ENCODE measurements around the gene EIF4G1. TPM values are rescaled to one million over a fixed set of nuclear protein-coding genes. Genes with fewer than 3 reads are reported as not detected.

Gene EIF4G1
- total and polyA plus RNA-seq, 2 experiments from 2014 or later, result 166 to 275 TPM

DNA sequence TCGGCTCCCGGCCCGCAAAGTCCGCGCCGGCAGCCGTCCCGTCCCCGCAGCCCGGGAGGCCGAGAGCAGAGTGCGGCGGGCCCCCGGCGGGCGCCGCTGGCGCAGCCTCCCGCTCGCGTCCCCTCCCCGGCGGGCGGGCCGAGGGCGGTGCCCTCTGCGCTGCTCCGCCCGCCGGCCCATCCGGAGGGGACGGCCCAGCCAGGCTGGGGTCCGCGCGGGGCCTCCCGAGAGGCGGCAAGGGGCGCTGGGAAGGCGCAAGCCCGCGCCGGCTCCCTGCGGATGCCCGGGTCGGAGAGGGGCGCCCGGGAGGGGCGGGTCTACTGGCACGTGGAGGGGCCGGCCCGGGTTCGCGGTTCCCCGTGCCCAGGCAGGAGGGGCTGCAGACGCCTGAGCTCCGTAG is 47.1 kb downstream of the EIF4G1 start, which contains the start of the genes CLCN2 and POLR2H:
Gene CLCN2 (minus strand): TSS at position 74 of the 400 bp plus-strand sequence. CDS start 126 bp downstream, outside the sequence.
Gene POLR2H (plus strand): TSS at position 179 of the 400 bp plus-strand sequence. CDS start 1,783 bp downstream, outside the sequence.
- H3K4me1 ChIP-seq (ENCODE audit: low read depth), result peaks cover 14% of the 10 kb centered on the region
- H3K9me3 ChIP-seq (ENCODE audit: low read depth), result no peaks in the 10 kb centered on the region
- peak; percentile 69 to 92 for DNase-seq (ENCODE audit: low read depth in 1 of 2, low spot score in 1 of 2)
- peak within 1 kb of the TSS; percentile 69 for H3K4me3 ChIP-seq
- peaks cover 10% of the 10 kb centered on the region for H3K36me3 ChIP-seq
- TF ChIP-seq, protein P1, sequence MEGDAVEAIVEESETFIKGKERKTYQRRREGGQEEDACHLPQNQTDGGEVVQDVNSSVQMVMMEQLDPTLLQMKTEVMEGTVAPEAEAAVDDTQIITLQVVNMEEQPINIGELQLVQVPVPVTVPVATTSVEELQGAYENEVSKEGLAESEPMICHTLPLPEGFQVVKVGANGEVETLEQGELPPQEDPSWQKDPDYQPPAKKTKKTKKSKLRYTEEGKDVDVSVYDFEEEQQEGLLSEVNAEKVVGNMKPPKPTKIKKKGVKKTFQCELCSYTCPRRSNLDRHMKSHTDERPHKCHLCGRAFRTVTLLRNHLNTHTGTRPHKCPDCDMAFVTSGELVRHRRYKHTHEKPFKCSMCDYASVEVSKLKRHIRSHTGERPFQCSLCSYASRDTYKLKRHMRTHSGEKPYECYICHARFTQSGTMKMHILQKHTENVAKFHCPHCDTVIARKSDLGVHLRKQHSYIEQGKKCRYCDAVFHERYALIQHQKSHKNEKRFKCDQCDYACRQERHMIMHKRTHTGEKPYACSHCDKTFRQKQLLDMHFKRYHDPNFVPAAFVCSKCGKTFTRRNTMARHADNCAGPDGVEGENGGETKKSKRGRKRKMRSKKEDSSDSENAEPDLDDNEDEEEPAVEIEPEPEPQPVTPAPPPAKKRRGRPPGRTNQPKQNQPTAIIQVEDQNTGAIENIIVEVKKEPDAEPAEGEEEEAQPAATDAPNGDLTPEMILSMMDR (IDR thresholded peaks at IDR 0.05; ENCODE audit: low read depth, low read length), result no peak
- H3K27me3 ChIP-seq, result no peaks in the 10 kb centered on the region
- peak within 1 kb of the TSS; percentile 100 for H3K27ac ChIP-seq

DNA sequence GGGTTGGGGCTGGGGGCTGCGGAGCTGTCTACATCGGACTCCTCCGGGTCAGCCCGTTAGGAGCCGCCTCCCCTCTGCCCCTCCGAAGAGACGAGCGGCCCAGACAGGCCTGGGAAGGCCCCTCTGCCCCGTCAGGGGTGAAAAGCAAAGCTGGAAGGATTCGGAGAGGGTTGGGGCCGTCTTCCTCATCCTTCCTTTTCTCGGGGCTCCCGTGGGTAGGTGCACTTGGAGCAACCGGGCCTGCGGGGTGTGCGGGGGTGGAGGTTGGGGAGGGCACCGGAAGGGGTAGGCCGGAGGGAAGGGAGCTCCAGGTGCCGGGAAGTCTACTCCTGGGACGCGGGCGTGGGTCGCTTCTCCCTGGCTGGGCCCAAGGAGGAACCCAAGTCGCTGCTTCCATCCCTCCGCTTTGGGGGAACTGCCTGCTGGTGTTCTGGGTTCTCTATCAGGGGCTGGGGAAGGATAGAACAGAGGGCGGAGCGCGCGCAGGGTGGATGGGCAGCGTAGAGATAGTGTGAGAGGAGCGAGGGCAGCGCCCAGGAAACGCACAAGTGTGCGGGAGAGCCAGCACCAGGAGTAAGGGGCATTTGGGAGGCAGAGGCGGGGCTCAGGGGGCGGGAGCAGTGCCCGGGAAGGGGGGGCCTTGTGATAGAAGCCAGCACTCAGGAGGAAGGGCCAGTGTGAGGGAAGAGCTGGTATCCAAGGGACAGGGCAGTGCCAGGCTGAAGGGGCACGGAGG is 47.7 kb downstream of the EIF4G1 start:
- Histone ChIP-seq H3K9me3 (ENCODE audit: low read depth) (no peaks in the 10 kb centered on the region), H3K27me3 (no peaks in the 10 kb centered on the region), H3K36me3 (peaks cover 11% of the 10 kb centered on the region), H3K27ac (peak overlapping the region; percentile 100), H3K4me1 (ENCODE audit: low read depth) (peaks cover 14% of the 10 kb centered on the region), H3K4me3 (peak overlapping the region; percentile 69)
- peak; percentile 62 to 69 for DNase-seq (ENCODE audit: low read depth in 1 of 2, low spot score in 1 of 2)
- TF ChIP-seq, protein P1 (IDR thresholded peaks at IDR 0.05; ENCODE audit: low read depth, low read length), result no peak

DNA sequence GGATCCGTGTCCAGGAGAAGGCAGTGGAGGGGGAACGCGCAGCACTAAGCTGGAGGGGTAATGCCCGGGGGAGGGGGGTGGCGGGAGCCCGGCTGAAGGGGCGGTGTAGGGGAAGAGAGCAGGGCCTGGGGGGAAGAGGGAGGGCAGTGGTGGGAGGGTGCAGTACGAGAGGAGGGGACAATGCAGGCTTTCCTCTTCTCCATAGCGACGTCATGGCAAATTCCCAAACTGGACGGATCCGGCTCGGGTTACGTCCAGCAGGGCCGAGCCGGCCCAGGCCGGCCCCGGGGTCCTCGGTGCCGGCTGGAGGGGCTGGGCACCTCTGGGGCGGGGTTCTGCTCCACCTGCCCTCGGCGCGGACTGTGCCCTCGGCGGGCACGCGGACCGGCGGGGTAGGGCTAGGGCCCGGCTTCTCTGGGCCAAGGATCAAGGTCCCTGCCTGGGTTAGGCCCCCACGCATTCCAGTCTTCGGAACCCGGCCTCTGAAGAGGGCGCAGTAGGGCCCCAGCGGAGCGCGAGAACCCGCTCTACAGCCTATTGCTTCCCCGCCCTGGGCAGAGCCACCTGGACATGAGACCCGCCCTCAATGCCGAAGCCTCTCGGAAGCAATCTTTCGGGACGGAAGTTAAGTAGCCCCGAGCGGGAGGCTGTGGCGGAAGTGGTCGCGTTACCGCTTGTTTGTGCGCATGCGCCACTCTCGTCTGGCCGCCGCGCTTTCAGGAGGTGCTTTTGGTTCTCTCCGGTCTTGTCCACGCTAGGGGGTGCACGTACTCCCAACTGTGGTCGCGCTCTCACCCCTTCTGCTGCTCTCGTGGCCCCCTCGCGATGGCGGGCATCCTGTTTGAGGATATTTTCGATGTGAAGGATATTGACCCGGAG is 48.5 kb downstream of the EIF4G1 start:
- TF ChIP-seq, protein P1 (IDR thresholded peaks at IDR 0.05; ENCODE audit: low read depth, low read length), result peak; percentile 64
- Histone ChIP-seq H3K4me1 (ENCODE audit: low read depth) (peaks cover 14% of the 10 kb centered on the region), H3K27me3 (no peaks in the 10 kb centered on the region), H3K9me3 (ENCODE audit: low read depth) (no peaks in the 10 kb centered on the region), H3K36me3 (peaks cover 7% of the 10 kb centered on the region), H3K4me3 (peak overlapping the region; percentile 69), H3K27ac (peak overlapping the region; percentile 100)
- peak; percentile 98 to 99 for DNase-seq (ENCODE audit: low read depth in 1 of 2, low spot score in 1 of 2)

DNA sequence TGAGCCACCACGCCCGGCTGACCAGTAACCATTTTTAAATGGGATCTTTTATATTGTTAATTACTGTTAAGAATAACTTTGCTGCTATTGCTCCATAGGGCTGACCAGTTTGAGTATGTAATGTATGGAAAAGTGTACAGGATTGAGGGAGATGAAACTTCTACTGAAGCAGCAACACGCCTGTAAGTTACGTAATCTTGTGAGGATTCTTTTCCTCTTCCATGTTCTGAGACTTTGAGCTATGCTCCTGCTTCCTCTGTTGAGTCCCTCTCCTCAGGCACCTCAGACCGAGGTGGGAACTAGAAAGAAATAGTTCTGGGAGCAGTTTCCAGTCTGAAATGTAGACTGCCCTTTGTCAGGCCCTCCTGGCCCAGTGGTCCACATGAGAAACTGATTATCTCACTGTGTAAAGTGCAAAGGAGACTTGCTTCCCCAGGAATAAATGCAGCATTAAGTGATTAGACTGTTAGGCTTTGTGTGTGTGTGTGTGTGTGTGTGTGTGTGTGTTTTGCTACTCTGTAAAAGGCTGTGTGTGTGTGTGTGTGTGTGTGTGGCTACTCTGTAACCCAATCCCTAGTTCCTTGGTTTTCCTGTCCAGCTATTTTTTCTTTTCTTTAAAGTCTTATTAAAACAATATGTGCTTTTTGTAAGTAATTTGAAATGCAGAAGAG is 52.3 kb downstream of the EIF4G1 start:
- Histone ChIP-seq H3K4me1 (ENCODE audit: low read depth) (peaks cover 4% of the 10 kb centered on the region), H3K27ac (no peak overlapping the region), H3K9me3 (ENCODE audit: low read depth) (no peaks in the 10 kb centered on the region), H3K36me3 (peaks cover 11% of the 10 kb centered on the region), H3K4me3 (no peak overlapping the region), H3K27me3 (no peaks in the 10 kb centered on the region)
- DNase-seq (ENCODE audit: low read depth in 1 of 2, low spot score in 1 of 2), result peak in 1 of 2 donors; percentile 45
- TF ChIP-seq, protein P1 (IDR thresholded peaks at IDR 0.05; ENCODE audit: low read depth, low read length), result no peak

DNA sequence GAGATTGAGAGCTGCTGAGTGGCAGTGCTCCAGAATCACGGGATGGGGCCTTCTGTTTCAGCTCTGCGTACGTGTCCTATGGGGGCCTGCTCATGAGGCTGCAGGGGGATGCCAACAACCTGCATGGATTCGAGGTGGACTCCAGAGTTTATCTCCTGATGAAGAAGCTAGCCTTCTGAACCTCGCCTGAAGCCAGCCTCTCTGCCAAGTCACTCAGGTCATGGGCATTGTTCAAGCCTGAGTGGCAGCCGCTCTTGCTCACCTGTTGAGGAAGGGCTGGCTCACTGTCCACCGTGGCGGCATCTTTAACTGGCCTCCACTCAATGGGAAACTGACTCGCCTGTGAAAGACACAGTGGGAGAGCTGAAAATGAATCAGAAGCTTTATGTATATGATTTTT is 53.7 kb downstream of the EIF4G1 start:
- Histone ChIP-seq H3K4me1 (ENCODE audit: low read depth) (peaks cover 4% of the 10 kb centered on the region), H3K27ac (no peak overlapping the region), H3K9me3 (ENCODE audit: low read depth) (no peaks in the 10 kb centered on the region), H3K36me3 (peaks cover 11% of the 10 kb centered on the region), H3K27me3 (no peaks in the 10 kb centered on the region), H3K4me3 (no peak overlapping the region)
- DNase-seq (ENCODE audit: low read depth in 1 of 2, low spot score in 1 of 2), result no peak
- TF ChIP-seq, protein P1 (IDR thresholded peaks at IDR 0.05; ENCODE audit: low read depth, low read length), result no peak
